Daoy (cell line): ENCODE measurements around the gene AGK. TPM values are rescaled to one million over a fixed set of nuclear protein-coding genes. Genes with fewer than 3 reads are reported as not detected.

Experiments
- DNase-seq: peaks from one replicate; pipeline ENCODE4 v3.0.0-alpha.2; 2015; ENCODE audit warnings: low read depth
- total RNA-seq: library from RNA; depleted of rRNA; stranded (reverse); fragments of >200 nt; shearing (Covaris generic); gene quantifications from 2 replicates; pipeline ENCODE4 v1.2.3, GENCODE V29; 2014

The AGK gene
- total RNA-seq, 1 experiment from 2014 or later, result 38.7 TPM

DNA sequence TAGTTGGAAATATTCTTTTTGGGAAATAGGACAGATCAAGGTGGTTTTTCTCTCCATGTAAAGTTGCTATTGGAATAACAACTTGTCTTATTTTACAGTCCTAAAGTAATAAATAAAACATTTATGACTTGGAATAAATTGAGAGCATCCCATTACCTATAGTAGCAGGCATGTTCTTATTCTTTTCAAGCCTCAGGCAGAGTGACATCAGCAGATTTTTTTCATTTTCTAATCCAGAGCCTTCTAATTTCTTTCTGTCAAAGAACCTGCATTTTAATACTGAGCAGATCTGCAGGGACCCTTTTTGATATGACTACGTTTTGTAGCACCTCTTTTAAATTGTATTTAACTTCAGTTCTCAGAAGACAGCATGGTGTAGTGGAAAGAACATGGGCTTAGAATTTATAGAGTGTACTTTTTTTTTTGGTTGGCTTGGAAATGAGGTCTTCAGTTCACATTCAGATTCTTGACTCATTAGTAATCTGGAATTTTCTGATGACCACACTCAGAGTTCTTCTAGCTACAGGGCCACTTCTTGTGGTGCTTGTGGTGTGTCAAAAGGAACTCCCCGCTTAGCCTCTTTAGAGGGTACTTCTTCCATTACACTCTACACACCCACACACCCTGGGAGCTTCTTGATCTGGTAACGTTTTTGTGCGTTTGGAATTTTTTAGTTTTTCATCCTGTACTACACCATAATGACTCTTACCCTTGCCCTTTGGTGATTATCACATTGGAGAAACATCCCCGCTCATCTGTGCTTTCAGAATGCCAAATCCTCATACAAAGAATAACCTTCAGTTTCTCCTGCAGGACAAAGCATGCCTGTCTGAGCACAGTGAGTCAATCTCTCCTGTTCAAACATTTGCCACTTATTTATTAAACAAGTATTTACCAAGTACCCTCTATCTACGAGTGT lies 34.6 kb downstream of the AGK start:
- peak; percentile 84 for DNase-seq

DNA sequence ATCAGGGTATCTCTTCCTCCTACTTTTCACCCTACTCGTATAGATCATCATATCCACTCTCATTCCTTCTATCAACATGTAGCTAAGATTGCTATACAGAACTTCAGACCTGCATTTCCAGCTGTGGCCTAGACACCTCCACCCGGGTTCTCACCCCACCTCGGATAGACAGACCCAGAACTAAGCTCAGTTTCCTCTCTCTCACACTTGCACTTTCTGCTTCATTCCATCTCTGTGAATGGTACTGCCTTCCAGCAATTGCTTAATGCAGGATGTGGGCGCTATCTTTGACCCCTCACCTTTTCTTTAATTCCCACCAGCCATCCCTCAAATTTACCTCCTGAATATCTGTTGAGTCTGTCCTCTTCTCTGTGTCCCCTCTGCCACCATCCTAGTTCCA lies 35.7 kb downstream of the AGK start:
- DNase-seq, result peak; percentile 2

- DNase-seq, result no peak
These were observed 36.1 kb downstream of the AGK start for GRCh38 chr7:141587304-141587703.

- DNase-seq, result no peak
These were observed 37.7 kb downstream of the AGK start for GRCh38 chr7:141588912-141589311.

- no peak for DNase-seq
These were observed 38.9 kb downstream of the AGK start for GRCh38 chr7:141590071-141590470.

GRCh38 chr7:141590666-141591065 lies 39.5 kb downstream of the AGK start:
- DNase-seq, result no peak

DNA sequence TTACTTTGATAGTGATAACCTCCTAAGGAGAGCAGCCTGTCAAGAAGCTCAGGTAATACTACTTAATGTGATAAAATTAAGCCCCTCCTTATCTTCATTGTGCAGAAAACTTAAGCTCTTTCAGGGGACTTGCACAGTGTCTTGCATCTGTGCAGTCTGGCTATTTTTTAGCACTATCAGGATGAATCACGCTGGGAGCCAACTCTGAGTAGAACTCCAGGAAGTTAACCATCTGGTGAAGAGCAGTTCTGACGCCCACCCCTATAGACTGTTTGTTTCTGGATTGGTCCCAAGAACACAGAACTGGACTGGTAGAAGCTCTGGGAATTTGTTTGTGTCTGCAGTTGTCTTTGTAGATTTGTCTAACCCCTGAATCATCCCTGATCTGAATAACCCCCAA lies 41.9 kb downstream of the AGK start:
- peak; percentile 37 for DNase-seq

DNA sequence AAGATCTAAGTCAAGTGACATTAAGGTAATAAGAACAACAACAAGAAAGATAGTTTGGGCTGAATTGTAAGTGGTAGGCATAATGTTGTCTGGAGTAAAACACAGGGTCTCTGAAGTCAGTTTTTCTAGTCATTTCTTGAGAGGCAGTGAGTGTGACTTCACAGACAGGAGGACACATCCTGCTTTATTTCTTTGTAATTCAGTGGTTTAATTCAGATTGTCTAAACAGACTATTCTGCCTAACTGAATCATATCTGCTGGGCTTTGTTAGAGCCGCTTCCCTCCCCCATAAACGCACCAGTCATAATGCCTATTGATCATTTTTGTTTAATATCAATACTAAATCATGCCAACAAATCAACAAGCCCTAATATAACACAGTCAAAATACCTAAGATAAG lies 46.8 kb downstream of the AGK start:
- no peak for DNase-seq

GRCh38 chr7:141598408-141598807 lies 47.2 kb downstream of the AGK start:
- DNase-seq, result no peak

DNA sequence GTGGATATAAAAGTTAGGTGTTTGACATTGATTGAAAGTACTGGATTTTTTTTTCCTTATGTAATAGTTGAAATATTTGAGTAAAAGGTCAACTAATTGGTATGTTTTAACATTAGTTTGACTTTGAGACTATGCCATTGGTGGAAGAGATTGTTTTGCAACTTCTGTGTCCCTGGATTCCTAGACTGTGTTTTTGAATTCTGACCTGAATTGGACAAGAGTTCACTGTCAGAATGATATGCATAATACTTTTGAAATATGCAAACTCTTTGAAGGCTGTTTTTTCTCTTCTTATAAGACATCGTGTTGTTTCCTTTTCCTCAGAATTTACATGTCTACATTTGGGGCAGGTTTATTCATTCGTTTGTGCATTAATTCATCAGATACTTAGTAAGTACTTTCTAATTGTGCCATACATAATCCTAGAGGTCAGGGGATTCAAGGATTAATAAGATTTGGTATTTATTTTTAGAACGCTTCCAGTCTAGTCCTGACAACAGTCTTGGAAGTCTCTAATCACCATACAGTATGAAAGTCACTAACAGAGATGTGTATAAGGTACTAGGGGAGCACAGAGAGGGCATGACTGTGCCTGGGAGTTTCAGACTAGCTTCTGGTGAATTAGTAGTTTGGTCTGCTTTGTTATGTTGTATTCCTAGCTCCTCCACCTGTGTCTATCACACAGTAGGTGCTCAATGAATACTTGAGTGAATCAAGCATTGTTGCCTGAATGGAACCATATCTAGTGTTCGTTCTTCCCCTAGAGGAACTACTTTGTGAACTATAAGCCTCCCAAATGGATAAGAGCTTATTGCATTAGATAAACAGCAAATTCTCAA lies 49.2 kb downstream of the AGK start:
- no peak for DNase-seq

DNA sequence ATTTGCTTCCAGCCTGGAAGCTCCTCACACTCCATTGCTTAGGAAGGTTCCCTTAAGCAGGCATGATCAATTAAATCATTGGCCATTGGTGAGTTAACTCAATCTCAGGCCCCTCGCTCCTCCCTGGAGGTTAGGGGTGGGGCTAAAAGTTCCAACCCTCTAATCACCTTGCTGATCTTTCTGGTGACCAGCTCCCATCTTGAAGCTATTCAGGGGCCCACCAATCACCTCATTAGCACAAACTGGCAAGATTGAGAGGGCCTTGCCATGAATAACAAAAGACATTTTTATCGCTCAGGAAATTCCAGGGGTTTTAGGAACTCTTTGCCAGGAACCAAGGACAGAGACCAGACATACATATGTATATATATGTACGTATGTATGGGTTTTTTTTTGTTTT lies 58.4 kb downstream of the AGK start:
- no peak for DNase-seq

DNA sequence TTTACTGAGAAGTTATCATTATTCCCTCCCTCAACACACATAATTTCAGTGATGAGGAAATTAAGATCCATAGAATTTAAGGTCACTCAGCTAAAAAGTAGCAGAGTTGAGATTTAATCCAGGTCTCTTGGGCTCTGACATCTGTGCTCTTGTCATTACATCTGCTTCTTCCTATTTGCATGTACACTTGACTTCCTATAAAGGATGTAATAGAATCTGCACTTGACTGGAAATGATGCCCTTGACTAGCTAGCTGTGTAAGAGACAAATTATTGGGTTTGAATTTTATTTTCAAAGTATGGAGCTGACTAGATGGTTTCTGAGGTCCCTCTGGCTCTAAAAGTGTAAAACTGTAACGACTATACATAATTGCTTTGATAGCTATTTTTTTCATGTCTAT lies 59.5 kb downstream of the AGK start:
- no peak for DNase-seq

DNA sequence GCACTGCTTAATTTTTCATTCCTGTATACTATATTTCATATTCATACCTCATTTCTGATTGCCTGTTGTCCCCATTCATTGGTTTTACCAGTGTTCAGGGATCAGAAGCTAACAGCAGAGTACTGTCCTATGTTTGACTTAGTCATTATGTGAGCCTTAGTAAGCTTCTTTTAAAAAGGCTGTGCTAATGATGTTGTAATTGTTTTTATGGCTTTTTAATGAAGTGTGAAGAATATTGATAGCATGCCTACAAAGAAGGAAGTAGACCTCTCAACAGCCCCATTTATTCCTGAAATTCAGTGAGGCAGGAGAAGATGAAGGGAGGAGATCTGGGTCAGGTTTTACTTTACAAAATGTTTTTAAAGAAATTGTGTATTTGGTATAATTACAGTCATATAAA lies 61.7 kb downstream of the AGK start:
- DNase-seq, result no peak

DNA sequence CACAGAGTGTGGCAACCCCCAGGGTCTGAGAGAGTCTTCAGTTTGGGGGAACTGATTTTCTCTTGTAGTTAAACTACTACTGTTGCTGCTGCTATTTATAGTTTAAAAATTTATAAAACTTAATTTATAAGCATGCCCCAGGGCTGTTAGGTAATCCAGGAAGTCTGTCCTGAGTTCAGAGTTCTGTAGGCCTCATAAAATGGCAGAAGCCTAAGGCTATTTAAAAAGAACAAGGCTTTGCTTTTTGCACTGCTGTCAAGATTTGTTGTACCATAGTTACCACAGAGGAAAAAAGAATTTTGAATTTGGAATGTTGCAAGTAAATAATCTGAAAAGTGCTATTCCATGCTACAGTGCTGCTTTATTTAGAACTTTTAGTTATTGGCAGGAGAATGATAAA lies 66.1 kb downstream of the AGK start:
- no peak for DNase-seq

- no peak for DNase-seq
These were observed 68.5 kb downstream of the AGK start for GRCh38 chr7:141619745-141620144.

- DNase-seq, result no peak
These were observed 73.6 kb downstream of the AGK start for GRCh38 chr7:141624763-141625162.

- no peak for DNase-seq
These were observed 79.4 kb downstream of the AGK start for GRCh38 chr7:141630621-141631020.

DNA sequence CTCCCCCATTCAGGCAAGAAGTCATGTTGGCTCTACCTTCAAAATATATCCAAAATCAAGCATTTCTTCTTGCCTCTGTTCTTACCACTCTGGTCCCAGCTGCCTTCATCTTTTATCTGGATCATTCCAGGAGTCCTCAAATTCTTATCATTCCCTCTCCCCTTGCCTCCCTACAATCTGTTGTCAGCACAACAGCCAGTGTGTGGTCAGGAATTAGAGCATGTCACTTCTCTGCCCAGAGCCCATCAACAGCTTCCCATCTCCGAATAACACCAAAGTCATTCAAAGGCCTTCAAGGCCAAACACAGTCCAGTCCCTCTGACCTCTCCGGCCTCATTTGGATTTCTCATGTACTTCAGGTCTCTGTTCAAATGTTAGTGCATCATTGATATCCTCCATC lies 80.3 kb downstream of the AGK start:
- no peak for DNase-seq

GRCh38 chr7:141634065-141634464 lies 82.9 kb downstream of the AGK start:
- DNase-seq, result no peak

DNA sequence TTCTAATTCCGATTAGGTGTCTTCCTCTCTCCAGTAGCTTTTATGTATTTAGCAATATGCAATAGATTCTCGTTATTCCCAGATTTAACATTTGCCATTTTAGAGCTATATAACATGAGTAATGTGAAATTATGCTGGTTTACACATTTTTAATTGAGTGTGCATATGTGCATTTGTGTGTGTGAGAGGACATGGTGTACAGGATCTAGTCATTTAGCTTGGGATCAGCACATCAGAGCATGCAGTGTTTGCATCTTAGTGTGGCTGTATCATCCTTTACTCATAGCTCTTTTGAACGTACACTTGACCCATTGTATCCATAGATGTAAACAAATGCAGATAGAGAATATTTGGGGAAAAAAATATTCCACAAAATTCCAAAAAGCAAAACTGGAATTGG lies 84.8 kb downstream of the AGK start:
- no peak for DNase-seq

DNA sequence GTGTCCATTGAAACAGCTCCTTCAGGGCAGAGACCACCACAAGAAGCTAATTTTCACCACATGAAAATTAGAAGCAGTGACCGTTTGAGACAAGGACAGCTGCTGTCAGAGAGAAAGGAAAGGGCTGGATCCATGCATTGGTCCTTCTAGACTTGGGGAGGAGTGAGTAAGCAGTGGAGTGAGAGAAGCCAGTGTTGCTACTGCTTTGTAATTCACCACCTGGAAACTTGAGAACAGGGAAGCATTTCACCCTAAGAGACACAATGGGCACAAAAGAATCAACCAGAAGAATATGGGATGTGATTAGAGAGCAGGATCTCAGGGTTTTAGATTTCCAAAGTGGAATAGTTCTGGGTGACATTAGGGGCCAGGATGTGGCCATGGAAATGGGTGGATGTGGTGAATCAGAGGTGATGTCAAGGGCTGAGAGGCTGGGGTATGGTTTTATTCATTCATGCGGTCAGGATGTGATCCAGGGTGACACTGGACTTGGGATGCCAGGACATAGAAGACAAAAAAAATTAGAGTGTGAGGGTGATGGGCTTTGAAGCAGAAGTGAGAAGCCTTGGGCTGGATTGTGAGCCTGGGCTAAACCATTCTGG lies 89.1 kb downstream of the AGK start:
- peak; percentile 78 for DNase-seq

GRCh38 chr7:141641876-141642275 lies 90.7 kb downstream of the AGK start:
- peak; percentile 52 for DNase-seq

- DNase-seq, result no peak
These were observed 94.0 kb downstream of the AGK start for GRCh38 chr7:141645188-141645587.
